GM21423 (cell line): ENCODE data around the gene PPP1CC.
"Not testable (repeated sequence)": the region's sequence is repeated elsewhere in the genome, so short reads cannot be mapped to it uniquely, and the experiment has no call there.

Source experiments
- ATAC-seq: cut with Tn5 transposase; IDR thresholded peaks from one replicate; pipeline ENCODE4 v1.9.1; 2021; ENCODE audit warnings: mild to moderate bottlenecking, moderate library complexity; ENCODE audit not compliant: unreplicated experiment

PPP1CC gene

DNA sequence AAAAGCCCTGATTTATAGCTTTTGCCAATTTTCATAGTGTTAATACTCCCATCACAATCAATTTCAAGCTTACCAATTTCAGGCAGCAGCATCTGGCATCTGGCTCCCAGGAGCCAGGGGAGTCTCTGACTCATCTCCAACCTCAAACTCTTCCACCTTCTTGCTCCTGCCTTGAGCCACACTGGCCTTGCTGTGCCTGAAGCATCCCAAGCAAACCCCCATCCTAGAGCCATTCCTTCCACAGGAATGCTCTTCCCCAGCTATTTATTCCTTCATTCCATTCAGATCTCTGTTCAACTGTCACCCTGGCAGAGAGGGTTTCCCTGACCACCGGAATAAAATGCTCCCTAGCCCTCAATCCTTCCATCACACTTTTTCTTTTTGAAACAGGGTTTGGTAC, 13.9 kb upstream of the PPP1CC start:
- no peak for ATAC-seq

DNA sequence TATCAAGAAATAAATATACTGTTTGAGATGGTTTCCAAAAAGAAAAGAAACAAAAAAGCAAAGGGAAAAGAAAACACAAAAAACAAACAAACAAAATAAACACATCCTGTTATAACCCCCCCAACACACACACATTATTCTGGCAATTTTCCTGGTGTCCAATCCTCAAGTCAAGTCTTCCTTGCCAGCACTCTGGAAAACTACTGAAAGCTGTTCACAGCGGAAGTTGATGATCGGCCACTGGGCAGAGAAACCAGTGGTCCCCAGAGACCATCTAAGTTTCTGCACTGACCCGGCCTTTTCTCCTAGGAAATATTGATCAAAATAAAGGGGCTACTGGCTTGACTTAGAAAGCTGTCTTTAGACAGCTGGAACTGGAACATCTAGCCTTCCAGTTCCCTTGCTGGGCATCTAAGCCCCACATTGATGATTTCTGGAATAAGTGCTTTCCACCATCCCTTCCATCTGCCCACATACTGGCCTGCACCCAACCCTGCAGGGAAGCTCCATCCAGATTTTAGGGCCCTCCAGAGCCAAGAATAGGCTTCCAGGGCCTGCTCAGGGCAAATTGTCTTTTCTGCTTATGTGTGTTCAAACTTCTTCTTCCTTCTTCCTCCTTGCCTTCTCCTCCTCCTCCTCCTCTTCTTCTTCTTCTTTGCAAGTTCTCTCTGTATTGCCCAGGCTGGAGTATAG, 11.6 kb upstream of the PPP1CC start:
- no peak for ATAC-seq

DNA sequence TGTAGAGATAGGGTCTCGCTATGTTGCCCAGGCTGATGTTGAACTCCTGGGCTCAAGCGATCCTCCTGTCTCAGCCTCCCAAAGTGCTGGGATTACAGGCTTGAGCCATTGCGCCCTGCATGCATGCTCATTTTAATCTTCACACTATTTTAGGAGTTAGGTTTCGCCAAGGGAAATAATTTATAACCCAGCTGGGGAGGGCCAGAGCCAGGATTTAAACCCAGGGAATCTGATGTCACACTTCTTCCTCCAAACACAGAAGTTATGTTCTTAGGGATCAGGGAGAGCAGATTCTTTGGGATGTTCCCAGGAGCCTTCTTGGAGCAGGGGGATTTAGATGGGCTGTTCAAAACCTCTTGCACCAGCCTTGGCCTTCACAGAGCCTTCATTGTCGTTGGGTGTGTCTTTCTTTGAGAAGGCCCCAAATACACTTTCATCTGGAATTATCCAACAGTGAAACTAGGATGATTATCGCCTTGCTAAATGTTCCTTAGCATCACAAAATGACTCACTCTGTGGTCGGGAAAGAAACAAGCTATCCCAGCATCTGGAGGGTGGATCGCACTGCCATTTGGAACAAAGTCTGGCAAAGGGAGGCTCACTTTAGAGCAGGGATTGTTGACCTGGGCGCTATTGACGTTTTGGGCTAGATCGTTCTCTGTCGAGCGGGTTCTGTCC, 8.2 kb upstream of the PPP1CC start:
- no peak for ATAC-seq

DNA sequence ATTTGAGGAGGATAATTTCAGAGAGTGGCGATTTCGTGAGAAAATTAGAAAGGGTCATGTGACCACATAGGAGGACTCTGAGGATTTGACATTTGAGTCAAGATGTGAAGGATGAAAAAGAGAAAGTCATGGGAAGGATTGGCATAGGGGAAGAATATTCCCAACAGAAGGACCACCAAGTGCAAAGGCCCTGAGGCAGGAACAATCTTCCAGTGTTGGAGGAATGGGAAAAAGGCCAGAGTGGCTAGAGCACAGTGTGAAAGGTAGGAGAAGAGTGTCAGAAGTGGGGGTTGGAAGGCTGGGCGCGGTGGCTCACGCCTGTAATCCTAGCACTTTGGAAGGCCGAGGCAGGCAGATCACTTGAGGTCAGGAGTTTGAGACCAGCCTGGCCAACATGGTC, 3.9 kb upstream of the PPP1CC start:
- ATAC-seq = no peak

DNA sequence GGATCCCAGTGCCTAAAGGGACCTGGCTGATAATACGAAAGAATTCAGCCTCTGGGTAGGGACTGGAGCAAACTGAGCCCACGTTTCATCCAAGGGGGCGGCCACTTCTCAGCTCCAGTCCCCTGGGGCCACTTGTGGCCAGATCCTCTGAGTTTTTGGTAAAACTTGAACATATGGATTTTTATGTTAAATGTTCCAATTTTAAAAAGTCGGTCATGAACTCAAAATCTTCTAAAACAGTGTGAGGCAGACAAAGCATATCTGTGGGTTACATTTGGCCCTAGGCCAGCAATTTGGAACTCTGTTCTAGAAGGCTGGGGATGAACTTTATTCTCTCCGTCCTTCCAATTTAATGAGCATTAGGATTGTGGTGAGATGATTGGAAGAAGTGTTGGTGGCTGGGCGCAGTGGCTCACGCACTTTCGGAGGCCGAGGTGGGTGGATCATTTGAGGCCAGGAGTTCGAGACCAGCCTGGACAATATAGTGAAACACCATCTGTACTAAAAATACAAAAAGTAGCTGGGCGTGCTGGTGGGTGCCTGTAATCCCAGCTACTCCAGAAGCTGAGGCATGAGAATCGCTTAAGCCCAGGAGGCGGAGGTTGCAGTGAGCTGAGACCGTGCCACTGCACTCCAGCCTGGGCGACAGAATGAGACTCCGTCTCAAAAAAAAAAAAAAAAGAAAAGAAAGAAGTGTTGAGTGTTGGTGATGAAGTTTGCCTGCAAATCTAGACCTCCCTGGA, 3.0 kb upstream of the PPP1CC start:
- ATAC-seq = no peak

DNA sequence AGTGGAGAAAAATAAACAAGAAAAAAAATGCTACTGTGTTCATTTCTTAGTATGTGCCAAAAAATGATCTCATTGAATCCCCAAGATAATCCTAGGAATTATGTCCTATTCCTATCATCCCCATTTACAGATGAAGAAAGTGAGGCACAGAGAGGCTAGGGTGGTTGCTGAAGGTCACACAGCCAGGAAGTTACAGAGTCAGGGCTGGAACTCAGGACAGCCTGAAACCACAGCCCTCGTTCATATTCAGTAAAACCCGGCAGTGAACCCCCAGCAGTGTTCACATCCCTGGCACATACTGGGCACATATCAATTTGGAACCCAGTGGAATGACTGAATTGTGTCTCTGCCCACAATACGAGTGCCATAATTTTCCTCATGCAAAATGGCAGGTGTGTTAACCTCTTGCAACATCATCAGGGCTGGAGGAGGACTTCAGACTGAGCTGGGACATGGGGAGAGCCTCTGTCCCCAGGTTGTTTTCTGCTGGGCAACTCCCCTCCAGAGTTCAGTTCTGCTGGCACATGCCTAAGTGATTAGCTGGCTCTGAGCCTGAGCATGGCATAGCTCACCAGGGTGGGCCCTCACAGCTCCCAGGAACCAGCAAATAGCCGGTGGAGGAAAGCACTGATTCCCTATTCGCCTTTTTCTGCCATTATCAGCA, 2.0 kb upstream of the PPP1CC start:
- ATAC-seq = no peak

DNA sequence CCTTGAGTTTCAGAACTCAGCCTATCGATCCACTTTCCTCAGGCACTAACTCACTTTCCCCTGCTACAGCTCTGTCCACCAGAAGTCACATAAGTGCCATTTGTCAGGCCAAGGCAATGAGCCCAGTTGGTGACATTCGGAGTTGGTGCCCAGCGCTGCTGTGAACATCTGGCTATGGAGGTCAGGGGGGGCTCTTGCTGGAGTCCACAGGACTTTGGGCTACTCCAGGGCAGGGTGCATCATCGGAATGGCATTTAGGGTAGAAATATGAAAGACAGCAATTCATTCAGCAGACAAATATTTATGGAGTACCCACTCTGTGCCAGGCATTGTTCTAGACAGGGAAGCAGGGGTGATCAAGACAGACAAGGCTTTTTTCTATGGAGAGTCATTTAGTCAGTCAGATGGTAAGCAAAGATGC, 1.5 kb upstream of the PPP1CC start:
- ATAC-seq = no peak

DNA sequence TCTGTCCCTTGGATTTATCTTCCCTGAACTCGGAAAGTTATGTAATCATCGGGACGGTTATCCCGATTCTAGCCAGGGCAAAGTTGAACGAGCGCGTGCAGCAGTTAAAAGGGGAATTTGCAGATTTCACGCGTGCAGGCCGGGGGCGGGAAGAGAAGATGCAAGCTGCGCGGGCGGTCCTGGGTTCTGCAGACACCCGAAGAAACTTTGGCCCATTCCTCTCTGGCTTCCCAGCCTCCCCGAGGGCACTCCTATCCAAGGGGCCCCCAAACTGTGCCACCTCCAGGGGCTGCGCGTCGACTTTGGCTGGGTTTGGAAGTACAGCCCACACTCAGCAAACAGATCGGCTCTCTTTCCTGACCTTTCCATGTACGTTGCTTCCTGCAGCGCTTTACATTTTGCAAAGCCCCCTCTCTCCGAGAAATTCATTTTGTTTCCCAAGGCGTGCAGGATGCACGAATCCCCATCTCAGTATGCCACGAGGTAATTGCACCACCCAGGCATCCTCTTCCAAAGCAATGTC, 941 bp upstream of the PPP1CC start:
- no peak for ATAC-seq

DNA sequence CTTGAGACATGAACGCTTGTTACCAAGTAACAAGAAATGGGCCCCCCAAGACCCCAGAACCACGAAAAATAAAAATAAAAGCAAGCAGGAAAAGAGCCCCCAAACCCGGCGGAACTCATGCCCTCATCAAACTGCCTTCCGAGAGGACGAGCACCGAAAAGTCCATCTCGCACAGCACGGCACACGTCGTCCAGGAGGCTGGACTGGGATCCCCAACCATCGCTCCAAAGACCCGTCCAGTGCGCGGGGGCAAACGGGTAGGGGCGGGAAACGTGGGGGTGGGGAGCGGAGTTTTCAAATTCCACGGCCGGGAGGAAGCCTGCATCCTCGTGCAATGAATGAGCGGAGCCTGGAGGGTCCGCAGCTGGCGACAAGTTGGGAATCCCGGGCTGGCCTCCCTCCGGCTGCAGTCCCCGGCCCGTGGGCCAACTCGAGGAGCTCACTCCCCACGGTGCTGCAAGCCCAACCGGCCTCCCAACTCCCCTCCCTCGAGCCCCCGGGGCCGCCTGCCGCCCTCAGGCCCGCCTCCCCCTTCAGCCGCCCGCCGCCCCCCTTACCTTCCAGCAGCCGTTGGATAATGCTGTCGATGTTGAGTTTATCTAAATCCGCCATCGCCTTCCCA, 484 bp downstream of the PPP1CC start:
- ATAC-seq = peak; percentile 21

DNA sequence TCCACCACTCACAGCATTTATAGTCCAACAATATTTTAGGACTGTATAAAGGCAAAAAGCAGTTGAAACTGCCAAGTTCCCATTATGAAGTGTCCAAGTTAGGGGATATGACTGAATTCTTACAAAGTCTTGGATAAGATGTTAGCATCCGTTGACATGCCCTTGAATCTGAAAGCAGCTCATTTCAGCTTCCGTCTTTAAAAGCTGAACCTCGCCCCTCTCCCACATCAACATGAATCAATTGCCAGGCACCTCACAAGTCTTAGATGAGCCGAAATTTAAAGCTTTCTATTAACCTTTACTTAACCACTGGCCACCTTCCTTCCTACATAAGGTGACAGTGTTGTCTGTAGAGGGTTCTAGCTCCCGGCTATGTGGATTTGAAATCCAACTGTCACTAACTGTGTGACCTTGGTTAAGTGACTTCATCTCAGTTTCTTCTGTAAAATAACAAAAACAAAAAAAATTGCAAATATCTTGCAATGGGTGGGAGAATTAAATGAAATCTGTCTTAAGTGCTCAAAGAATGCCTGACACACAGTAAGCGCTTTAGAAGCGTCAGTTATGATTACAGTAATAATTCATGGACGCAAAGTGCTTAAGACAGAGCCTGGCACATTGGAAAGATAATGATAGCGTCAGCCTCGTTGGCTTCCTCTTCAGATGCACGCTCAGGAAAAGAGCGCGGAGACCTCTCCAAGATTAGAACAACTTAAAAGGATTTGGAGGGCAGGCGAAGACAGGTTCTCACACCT, 1.2 kb downstream of the PPP1CC start:
- no peak for ATAC-seq

DNA sequence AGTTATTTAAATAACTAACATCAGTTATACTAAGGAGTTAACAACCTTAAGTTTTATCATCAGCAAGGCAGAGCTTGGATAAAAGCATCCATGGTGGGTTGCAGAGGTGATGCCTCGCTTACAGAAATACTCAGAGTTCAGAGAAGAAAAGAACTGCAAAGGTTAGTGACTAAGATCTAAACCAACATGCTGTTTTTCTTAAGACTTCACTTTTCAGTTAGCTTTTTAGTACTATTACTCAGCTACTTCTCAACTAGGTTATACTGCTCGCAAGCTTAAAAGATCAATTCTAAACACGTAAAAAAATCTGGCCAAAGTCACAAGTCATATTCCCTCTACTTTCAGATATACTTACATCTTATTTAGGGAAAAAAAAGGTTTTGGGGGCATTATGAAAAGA, 2.8 kb downstream of the PPP1CC start:
- no peak for ATAC-seq

DNA sequence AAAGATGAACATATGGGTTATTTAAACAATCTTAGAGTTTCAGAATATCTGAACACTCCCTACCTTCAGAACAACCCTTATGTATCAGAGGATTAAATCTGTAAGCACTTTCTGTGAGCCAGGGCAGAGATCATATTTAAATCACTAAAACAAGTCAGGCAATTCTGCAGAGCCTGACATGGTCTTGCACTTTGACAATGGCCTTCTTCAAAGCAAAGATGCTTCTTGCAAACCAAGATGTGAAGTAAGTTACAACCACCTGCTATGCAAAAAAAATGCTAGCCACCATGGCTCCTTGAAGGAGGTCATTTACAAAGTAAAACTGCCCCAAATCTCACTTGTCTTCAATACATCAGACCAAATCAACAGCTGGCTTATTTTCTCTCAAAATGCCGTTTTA, 3.2 kb downstream of the PPP1CC start:
- ATAC-seq = no peak

DNA sequence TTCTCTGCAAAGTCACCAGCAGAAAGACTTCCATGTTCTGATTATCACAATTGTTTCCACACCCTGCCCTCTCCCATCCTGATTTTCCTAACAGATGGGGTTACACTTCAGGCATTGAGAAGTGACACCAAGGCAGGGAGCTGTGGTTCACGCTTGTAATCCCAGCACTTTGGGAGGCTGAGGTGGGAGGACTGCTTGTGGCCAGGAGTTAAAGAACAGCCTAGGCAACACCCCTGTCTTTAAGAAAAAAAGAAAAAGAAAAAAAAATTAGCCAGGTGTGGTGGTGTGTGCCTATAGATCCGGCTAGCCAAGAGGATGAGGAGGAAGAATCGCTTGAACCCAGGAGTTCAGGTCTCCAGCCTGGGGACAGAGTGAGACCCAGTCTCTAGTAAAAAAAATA, 5.2 kb downstream of the PPP1CC start:
- no peak for ATAC-seq

DNA sequence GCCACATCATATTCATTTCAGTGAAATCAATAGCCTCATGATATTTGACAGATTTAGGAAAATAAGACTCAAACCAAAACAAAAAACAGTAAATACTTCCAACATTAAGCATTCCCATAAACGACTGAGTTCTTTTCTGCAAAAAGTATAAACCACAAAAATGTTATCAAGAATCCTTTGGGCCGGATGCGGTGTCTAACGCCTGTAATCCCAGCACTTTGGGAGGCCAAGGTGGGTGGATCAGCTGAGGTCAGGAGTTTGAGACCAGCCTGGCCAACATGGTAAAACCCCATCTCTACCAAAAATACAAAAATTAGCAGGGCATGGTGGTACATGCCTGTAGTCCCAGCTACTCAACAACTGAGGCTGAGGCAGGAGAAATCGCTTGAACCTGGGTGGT, 5.7 kb downstream of the PPP1CC start:
- not testable (repeated sequence) for ATAC-seq

DNA sequence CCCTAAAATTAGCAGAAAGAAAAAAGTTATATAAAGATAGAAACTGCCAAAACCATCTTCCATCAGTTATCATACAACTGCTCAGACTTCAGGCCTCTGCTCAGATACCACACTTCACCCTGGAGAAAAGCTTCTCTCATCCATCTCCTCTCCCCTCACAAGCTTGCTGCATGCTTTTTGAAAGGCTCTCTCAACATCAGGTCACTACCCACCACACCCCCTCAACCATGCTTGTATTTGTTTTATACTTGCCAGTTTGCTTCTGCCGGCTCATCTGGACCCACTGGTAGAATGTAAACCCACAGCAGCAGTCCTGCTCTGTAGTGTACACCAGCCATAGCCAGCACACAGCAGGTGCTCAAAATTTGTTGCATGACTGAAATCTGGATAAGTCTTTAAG, 8.8 kb downstream of the PPP1CC start:
- no peak for ATAC-seq

DNA sequence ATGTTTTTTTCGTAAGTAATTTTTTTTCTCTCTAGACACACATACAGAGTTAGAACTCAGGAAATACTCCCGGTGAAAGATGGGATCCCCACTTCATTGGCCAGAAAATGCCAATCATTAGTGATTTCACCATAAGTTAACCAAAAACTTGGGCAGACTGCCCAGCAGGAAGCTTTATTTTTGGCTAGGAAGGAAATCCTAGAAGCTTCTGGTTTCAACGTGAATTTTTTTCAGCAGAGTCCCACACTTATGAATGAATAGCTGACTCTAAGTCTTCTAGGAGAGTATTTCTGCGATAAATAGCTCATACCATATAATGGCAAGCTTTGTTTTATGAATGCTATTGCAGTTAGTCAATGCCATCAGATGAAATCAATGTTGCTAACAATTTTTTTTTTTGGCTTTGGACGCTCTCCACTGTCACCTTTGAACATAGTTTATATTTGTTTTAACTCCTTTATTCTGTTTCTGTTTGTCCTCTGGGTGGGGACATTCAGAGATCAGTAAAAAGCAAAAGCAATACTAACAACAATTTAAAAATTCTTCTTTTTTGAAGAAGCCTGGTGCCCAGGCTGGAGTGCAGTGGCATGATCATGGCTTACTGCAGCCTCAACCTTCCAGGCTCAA, 9.5 kb downstream of the PPP1CC start:
- ATAC-seq = no peak

DNA sequence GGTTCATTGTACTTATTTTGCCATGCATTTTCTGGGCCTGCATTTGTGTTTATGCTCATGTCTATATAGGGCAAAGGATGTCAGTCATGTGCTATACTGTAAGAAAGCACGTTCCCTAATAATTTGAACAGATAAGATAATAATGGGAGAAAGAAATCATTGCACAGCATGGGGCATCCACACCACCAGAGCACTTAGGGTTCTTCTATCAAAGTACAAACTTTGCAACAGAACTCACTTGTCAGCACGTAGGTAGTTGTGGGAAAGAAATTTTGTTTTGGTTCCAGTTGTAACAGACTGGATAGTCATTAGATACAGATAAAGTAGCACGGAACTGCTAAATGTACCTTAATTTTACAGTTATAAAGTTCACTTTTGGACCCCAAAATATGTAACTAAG, 10.1 kb downstream of the PPP1CC start:
- no peak for ATAC-seq

DNA sequence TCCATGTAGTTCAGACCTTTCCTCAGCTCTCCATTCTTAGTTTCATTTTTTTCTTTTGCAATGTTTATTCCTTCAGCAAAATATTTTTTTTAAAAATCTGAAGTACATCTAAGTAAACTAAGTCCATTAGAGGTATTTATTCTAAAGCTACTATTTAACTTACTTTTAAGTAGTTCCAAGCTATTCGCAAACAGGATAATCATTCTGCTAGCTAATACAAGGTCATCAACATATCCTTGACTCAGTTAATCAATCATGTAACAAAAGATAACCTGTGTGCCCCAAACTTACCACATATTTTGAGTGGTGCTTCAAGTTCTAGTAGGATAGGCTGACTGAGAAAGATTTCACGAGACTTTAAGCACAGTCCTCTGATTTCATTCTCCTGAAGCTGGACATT, 11.2 kb downstream of the PPP1CC start:
- ATAC-seq = no peak

DNA sequence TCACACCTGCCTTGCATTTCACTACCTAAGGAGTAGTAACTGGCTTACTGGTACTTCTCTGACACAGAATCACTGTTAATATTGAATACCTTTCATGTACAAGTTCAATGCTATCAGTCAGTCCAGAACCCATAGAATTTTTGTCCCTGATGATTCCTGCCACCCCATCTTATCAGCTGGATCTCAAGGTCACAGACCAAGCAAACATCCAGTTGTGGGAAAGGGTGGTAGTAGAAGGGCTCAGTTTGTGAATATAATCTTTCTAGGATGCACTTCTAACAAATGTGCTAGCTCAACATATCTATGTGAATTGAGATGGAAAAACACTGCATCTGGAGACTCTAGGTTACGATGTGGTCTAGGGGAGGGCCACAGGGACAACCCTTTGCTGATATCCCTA, 14.1 kb downstream of the PPP1CC start:
- ATAC-seq = no peak
